ENCODE data around the gene DMGDH. TPM values are rescaled to one million over a fixed set of nuclear protein-coding genes. Genes with fewer than 3 reads are reported as not detected.

DMGDH gene
- total and polyA plus RNA-seq, 4 donors, result 28.9 to 130 (median 48.5) TPM

DNA sequence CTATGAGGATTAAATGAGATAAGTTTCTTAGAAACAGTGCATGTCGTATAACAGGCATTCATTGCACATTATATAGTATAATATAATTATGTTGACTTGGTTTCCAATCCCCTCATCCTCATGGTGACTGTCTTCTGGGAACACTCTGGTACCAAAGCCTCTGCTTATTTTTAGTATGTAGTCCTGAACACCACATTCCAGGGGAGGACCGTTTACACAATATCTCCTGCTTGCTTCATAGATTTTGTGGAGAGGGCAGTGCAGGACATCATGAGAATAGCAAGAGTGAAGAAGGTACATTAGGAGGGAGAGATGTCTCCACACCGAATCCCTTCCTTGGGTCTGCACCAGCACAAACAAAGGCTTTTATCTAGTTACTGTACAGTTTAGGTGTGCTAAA is 21.6 kb upstream of the DMGDH start:
- DNase-seq (ENCODE audit: low spot score), result no peak
- peak in 1 of 2 donors; percentile 28 for TF ChIP-seq RAD21 (IDR thresholded peaks at IDR 0.05)
- TF ChIP-seq HNF4A (conservative IDR thresholded peaks at IDR 0.05), result peak; percentile 19 to 49
- TF ChIP-seq, protein P1, sequence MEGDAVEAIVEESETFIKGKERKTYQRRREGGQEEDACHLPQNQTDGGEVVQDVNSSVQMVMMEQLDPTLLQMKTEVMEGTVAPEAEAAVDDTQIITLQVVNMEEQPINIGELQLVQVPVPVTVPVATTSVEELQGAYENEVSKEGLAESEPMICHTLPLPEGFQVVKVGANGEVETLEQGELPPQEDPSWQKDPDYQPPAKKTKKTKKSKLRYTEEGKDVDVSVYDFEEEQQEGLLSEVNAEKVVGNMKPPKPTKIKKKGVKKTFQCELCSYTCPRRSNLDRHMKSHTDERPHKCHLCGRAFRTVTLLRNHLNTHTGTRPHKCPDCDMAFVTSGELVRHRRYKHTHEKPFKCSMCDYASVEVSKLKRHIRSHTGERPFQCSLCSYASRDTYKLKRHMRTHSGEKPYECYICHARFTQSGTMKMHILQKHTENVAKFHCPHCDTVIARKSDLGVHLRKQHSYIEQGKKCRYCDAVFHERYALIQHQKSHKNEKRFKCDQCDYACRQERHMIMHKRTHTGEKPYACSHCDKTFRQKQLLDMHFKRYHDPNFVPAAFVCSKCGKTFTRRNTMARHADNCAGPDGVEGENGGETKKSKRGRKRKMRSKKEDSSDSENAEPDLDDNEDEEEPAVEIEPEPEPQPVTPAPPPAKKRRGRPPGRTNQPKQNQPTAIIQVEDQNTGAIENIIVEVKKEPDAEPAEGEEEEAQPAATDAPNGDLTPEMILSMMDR (IDR thresholded peaks at IDR 0.05; ENCODE audit: low read depth, low read length, missing input control), result no peak
- no peak for TF ChIP-seq FOXA1 (IDR thresholded peaks at IDR 0.05)
- no peak for TF ChIP-seq JUND (IDR thresholded peaks at IDR 0.05)
- TF ChIP-seq, protein P2, sequence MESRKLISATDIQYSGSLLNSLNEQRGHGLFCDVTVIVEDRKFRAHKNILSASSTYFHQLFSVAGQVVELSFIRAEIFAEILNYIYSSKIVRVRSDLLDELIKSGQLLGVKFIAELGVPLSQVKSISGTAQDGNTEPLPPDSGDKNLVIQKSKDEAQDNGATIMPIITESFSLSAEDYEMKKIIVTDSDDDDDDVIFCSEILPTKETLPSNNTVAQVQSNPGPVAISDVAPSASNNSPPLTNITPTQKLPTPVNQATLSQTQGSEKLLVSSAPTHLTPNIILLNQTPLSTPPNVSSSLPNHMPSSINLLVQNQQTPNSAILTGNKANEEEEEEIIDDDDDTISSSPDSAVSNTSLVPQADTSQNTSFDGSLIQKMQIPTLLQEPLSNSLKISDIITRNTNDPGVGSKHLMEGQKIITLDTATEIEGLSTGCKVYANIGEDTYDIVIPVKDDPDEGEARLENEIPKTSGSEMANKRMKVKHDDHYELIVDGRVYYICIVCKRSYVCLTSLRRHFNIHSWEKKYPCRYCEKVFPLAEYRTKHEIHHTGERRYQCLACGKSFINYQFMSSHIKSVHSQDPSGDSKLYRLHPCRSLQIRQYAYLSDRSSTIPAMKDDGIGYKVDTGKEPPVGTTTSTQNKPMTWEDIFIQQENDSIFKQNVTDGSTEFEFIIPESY (IDR thresholded peaks at IDR 0.05), result no peak
- TF ChIP-seq MAX (IDR thresholded peaks at IDR 0.05), result no peak
- TF ChIP-seq FOXA2 (IDR thresholded peaks at IDR 0.05), result no peak
- TF ChIP-seq GABPA (IDR thresholded peaks at IDR 0.05 in 1 of 2, conservative IDR thresholded peaks at IDR 0.05 in 1 of 2), result no peak
- TF ChIP-seq EGR1 (IDR thresholded peaks at IDR 0.05; ENCODE audit: low read depth in 2 of 2), result no peak
- TF ChIP-seq TAF1 (conservative IDR thresholded peaks at IDR 0.05), result no peak
- TF ChIP-seq REST (IDR thresholded peaks at IDR 0.05), result no peak
- no peak for TF ChIP-seq SP1 (IDR thresholded peaks at IDR 0.05)
- peak; percentile 21 for TF ChIP-seq YY1 (IDR thresholded peaks at IDR 0.05)
- peak; percentile 72 to 74 for TF ChIP-seq RXRA (IDR thresholded peaks at IDR 0.05)
- TF ChIP-seq, protein P3, sequence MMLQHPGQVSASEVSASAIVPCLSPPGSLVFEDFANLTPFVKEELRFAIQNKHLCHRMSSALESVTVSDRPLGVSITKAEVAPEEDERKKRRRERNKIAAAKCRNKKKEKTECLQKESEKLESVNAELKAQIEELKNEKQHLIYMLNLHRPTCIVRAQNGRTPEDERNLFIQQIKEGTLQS (IDR thresholded peaks at IDR 0.05), result no peak
- TF ChIP-seq NR2F2 (IDR thresholded peaks at IDR 0.05), result no peak
- no peak for TF ChIP-seq HNF4G (IDR thresholded peaks at IDR 0.05)
- no peaks in the 10 kb centered on the region for H3K27me3 ChIP-seq (ENCODE audit: control insufficient read depth in 4 of 4, insufficient read depth in 4 of 4, low read length in 3 of 4)
- peaks cover 18 to 40% (median 34%) of the 10 kb centered on the region in 4 donors for H3K4me1 ChIP-seq (ENCODE audit: control insufficient read depth in 4 of 4, insufficient read depth in 4 of 4, low read length in 3 of 4)
- no peak overlapping the region for H3K9ac ChIP-seq (ENCODE audit: low read depth in 1 of 2, low read length in 2 of 2)
- no peaks in the 10 kb centered on the region for H3K9me3 ChIP-seq (ENCODE audit: control insufficient read depth in 4 of 4, low read length in 3 of 4)
- 41% methylated on average over 3 of the region's 3 CpGs for WGBS
- H3K36me3 ChIP-seq (ENCODE audit: control insufficient read depth in 4 of 4, insufficient read depth in 3 of 4, low read depth in 1 of 4, low read length in 3 of 4), result peaks cover 0 to 5% (median 1%) of the 10 kb centered on the region in 4 donors
- no peak overlapping the region for H3K4me3 ChIP-seq (ENCODE audit: low read depth in 1 of 3, low read length in 3 of 3)
- peak overlapping the region in 1 of 2 donors; percentile 44 for H3K27ac ChIP-seq (ENCODE audit: low read depth in 1 of 2, low read length in 2 of 2)
